HEK293 (cell line): Measurements from ENCODE around the gene ATP5MC2.

ENCODE experiments used
- MEIS1 ChIP-seq: sonication (generic); formaldehyde crosslinking; IDR thresholded peaks from 2 replicates; pipeline ENCODE4 v1.8.1; 2022; ENCODE audit warnings: missing genetic modification reagents, mild to moderate bottlenecking, borderline replicate concordance
- MZF1 ChIP-seq: fragments of 450-650 bp; formaldehyde crosslinking; IDR thresholded peaks from 2 replicates; pipeline ENCODE4 v1.5.1; 2017; ENCODE audit warnings: missing biosample characterization, missing genetic modification characterization, borderline replicate concordance
- PATZ1 ChIP-seq: fragments of 450-650 bp; formaldehyde crosslinking; IDR thresholded peaks from 2 replicates; pipeline ENCODE4 v1.5.1; 2016; ENCODE audit warnings: missing biosample characterization, missing genetic modification characterization
- REPIN1 ChIP-seq: fragments of 450-650 bp; formaldehyde crosslinking; IDR thresholded peaks from 2 replicates; pipeline ENCODE4 v1.5.1; 2017; ENCODE audit warnings: missing biosample characterization, missing genetic modification characterization, low read depth
- ZBTB26 ChIP-seq: fragments of 450-650 bp; formaldehyde crosslinking; optimal IDR thresholded peaks from 2 replicates; pipeline ENCODE3; 2016; ENCODE audit warnings: missing biosample characterization, mild to moderate bottlenecking, missing genetic modification characterization
- ZBTB44 ChIP-seq: fragments of 450-650 bp; IDR thresholded peaks from 2 replicates; pipeline ENCODE4 v1.5.1; 2018; ENCODE audit warnings: missing biosample characterization, mild to moderate bottlenecking, missing genetic modification characterization
- ZBTB7A ChIP-seq: fragments of 450-650 bp; formaldehyde crosslinking; IDR thresholded peaks from 2 replicates; pipeline ENCODE4 v1.5.1; 2016; ENCODE audit warnings: low read depth, missing biosample characterization, missing genetic modification characterization
- ZNF146 ChIP-seq: fragments of 450-650 bp; formaldehyde crosslinking; IDR thresholded peaks from 2 replicates; pipeline ENCODE4 v1.5.1; 2016; ENCODE audit warnings: missing biosample characterization, missing genetic modification characterization
- ZNF157 ChIP-seq: fragments of 450-650 bp; formaldehyde crosslinking; IDR thresholded peaks from 2 replicates; pipeline ENCODE4 v1.5.1; 2016; ENCODE audit warnings: missing biosample characterization, missing genetic modification characterization
- ZNF280D ChIP-seq: fragments of 450-650 bp; formaldehyde crosslinking; IDR thresholded peaks from 2 replicates; pipeline ENCODE4 v1.5.1; 2016; ENCODE audit warnings: missing biosample characterization, missing genetic modification characterization
- ZNF366 ChIP-seq: fragments of 450-650 bp; formaldehyde crosslinking; conservative IDR thresholded peaks from 2 replicates; pipeline ENCODE4 v1.5.1; 2016; ENCODE audit warnings: missing biosample characterization, missing genetic modification characterization
- ZNF394 ChIP-seq: fragments of 450-650 bp; formaldehyde crosslinking; IDR thresholded peaks from 2 replicates; pipeline ENCODE4 v1.5.1; 2016; ENCODE audit warnings: missing biosample characterization, missing genetic modification characterization, mild to moderate bottlenecking, moderate library complexity, borderline replicate concordance
- ZNF398 ChIP-seq: fragments of 450-650 bp; formaldehyde crosslinking; IDR thresholded peaks from 2 replicates; pipeline ENCODE4 v1.5.1; 2017; ENCODE audit warnings: missing biosample characterization, missing genetic modification characterization
- ZNF48 ChIP-seq: fragments of 450-650 bp; formaldehyde crosslinking; IDR thresholded peaks from 2 replicates; pipeline ENCODE4 v1.5.1; 2016; ENCODE audit warnings: missing biosample characterization, missing genetic modification characterization
- ZNF571 ChIP-seq: fragments of 450-650 bp; formaldehyde crosslinking; IDR thresholded peaks from 2 replicates; pipeline ENCODE4 v1.5.0; 2017; ENCODE audit warnings: missing biosample characterization, missing genetic modification characterization
- ZNF610 ChIP-seq: fragments of 450-650 bp; formaldehyde crosslinking; IDR thresholded peaks from 2 replicates; pipeline ENCODE4 v1.5.1; 2016; ENCODE audit warnings: missing biosample characterization, missing genetic modification characterization, borderline replicate concordance
- ZNF621 ChIP-seq: fragments of 450-650 bp; formaldehyde crosslinking; IDR thresholded peaks from 2 replicates; pipeline ENCODE4 v1.5.1; 2017; ENCODE audit warnings: missing biosample characterization, missing genetic modification characterization
- ZNF639 ChIP-seq: fragments of 450-650 bp; formaldehyde crosslinking; IDR thresholded peaks from 2 replicates; pipeline ENCODE4 v1.5.1; 2016; ENCODE audit warnings: missing biosample characterization, missing genetic modification characterization
- ZNF677 ChIP-seq: fragments of 450-650 bp; IDR thresholded peaks from 2 replicates; pipeline ENCODE4 v1.5.0; 2018; ENCODE audit warnings: missing biosample characterization, mild to moderate bottlenecking, missing genetic modification characterization, moderate library complexity
- ZNF785 ChIP-seq: fragments of 450-650 bp; formaldehyde crosslinking; IDR thresholded peaks from 2 replicates; pipeline ENCODE4 v1.5.1; 2016; ENCODE audit warnings: missing biosample characterization, missing genetic modification characterization
- ZNF792 ChIP-seq: fragments of 450-650 bp; formaldehyde crosslinking; IDR thresholded peaks from 2 replicates; pipeline ENCODE4 v1.5.1; 2016; ENCODE audit warnings: missing biosample characterization, missing genetic modification characterization
- ZNF843 ChIP-seq: fragments of 450-650 bp; formaldehyde crosslinking; IDR thresholded peaks from 2 replicates; pipeline ENCODE4 v1.5.1; 2016; ENCODE audit warnings: missing biosample characterization, missing genetic modification characterization
- ZSCAN16 ChIP-seq: fragments of 450-650 bp; formaldehyde crosslinking; IDR thresholded peaks from 2 replicates; pipeline ENCODE4 v1.5.1; 2016; ENCODE audit warnings: missing biosample characterization, missing genetic modification characterization
- ZSCAN23 ChIP-seq: fragments of 450-650 bp; formaldehyde crosslinking; IDR thresholded peaks from 2 replicates; pipeline ENCODE4 v1.5.1; 2016; ENCODE audit warnings: missing biosample characterization, missing genetic modification characterization
- ZXDB ChIP-seq: fragments of 450-650 bp; formaldehyde crosslinking; IDR thresholded peaks from 2 replicates; pipeline ENCODE4 v1.5.1; 2016; ENCODE audit warnings: missing biosample characterization, missing genetic modification characterization

The ATP5MC2 gene

GRCh38 chr12:53675701-53676607 lies at the start of gene ATP5MC2 (continued):
- TF ChIP-seq ZNF394, result peak; percentile 97
- peak; percentile 65; the same call in 1 of the 2 replicates for TF ChIP-seq ZNF280D (tag by site-specific recombination)
- peak; percentile 65; the same call in 1 of the 2 replicates for TF ChIP-seq ZBTB44 (tag by site-specific recombination)
- TF ChIP-seq REPIN1 (tag by site-specific recombination), result no peak; the same call in 1 of the 2 replicates
- TF ChIP-seq ZXDB (tag by site-specific recombination), result peak; percentile 95
- no peak for TF ChIP-seq ZNF621
- no peak for TF ChIP-seq MEIS1 (CRISPR knock-in tag)
- TF ChIP-seq ZNF610 (tag by site-specific recombination), result peak; percentile 78
- TF ChIP-seq ZNF843 (tag by site-specific recombination), result peak; percentile 79
- TF ChIP-seq ZNF571 (tag by site-specific recombination), result no peak
- no peak for TF ChIP-seq ZNF48 (tag by site-specific recombination)
- no peak for TF ChIP-seq ZNF157 (tag by site-specific recombination)
- 0 out of 2 replicates have a peak, but pooled peaks have one; percentile 49 for TF ChIP-seq ZSCAN23 (tag by site-specific recombination)
- TF ChIP-seq PATZ1 (tag by site-specific recombination), result no peak
- 0 out of 2 replicates have a peak, but pooled peaks have one; percentile 64 for TF ChIP-seq ZNF639 (tag by site-specific recombination)
- TF ChIP-seq ZBTB26, result peak; percentile 66
- 0 out of 2 replicates have a peak, but pooled peaks have one; percentile 14 for TF ChIP-seq ZNF792 (tag by site-specific recombination)
- TF ChIP-seq ZNF677, result no peak
- no peak for TF ChIP-seq ZSCAN16
- TF ChIP-seq ZNF398 (tag by site-specific recombination), result no peak
- TF ChIP-seq ZNF146 (tag by site-specific recombination), result no peak
- no peak for TF ChIP-seq ZBTB7A (tag by site-specific recombination)
- TF ChIP-seq MZF1 (tag by site-specific recombination), result no peak
- TF ChIP-seq ZNF366 (tag by site-specific recombination), result peak; percentile 100
- peak; percentile 68; the same call in 1 of the 2 replicates for TF ChIP-seq ZNF785
